NCI-H1694 treated with DMSO at 0.1 percent for 48 hours (cell line): ENCODE measurements around the gene URAD.
"Not testable (repeated sequence)": the region's sequence is repeated elsewhere in the genome, so short reads cannot be mapped to it uniquely, and the experiment has no call there.

Source experiments
- DNase-seq: peaks from one replicate; lab custom pipeline; 2025; lab: John Stamatoyannopoulos, UW

Gene URAD, protein sequence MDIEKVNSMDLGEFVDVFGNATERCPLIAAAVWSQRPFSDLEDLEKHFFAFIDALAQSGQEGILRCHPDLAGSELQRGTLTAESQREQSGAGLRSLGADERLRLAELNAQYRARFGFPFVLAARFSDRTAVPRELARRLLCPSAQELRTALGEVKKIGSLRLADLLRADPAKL

DNA sequence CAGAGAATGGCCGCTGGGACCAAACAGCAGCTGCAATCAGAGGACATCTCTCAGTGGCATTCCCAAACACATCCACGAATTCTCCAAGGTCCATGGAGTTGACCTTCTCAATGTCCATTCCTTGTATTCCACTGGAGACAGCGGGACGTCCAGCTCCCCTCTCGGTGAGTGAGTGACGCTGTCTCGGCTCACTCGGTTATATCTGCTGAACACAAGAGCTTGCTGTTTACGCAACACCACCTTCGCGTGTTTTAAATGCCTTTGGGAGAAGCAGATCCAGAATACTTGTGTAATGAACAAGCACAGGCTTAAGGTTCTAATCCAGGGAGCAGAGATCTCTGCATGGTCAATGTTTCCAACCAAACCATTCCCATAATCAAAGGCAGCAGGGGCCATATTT, at the start of gene URAD:
URAD (minus strand) TSS at position 174 of the 400 bp plus-strand sequence; CDS start at position 118, 56 bp downstream.
- DNase-seq: no peak

DNA sequence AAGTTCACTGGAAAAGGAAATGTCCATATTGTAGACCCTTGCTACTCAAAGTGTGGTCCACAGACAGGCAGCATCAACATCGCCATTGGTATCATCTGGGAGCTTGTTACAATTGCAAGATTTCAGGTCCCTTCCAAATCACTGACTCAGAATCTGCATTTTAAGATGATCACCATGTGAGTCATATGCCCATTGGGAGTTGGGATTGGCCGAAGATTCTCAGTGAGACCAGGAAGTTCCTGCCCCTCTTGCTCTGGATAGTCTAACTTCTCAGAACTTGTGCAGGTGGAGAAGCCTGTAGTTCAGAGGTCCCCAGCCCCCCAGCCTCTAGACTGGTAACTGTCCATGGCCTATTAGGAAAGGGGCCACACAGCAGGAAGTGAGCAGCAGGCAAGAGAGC, 48.9 kb upstream of the URAD start:
- DNase-seq: no peak

DNA sequence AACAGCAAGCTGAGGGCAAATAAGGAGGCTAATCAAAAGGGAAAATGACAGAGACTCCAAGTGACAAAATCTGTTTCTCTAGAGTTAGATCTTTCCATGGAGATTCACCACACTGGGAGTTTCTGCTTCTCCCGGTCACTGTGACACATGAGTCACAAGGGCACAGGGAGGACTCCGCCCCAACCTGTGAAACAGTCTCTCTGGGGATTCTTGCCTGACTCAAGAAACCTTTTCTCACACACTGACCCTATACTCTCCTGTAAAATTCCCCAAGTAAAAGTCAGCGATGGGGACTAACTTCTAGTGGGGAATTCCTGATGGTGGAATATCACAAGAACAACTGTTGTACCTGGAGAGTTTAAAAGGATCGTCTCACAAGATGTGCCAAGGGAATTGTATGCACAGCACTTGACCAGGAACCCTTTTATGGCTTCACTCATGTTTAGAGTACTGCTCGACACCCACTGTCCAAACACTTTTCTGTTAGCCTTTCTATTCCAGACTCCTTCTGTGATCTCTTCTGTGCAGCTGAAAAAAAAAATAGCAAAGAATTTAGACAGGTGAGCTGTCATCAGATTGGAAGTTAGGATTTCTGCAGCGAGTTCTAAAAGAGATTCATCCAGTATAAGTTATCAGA, 46.8 kb upstream of the URAD start:
- no peak for DNase-seq

DNA sequence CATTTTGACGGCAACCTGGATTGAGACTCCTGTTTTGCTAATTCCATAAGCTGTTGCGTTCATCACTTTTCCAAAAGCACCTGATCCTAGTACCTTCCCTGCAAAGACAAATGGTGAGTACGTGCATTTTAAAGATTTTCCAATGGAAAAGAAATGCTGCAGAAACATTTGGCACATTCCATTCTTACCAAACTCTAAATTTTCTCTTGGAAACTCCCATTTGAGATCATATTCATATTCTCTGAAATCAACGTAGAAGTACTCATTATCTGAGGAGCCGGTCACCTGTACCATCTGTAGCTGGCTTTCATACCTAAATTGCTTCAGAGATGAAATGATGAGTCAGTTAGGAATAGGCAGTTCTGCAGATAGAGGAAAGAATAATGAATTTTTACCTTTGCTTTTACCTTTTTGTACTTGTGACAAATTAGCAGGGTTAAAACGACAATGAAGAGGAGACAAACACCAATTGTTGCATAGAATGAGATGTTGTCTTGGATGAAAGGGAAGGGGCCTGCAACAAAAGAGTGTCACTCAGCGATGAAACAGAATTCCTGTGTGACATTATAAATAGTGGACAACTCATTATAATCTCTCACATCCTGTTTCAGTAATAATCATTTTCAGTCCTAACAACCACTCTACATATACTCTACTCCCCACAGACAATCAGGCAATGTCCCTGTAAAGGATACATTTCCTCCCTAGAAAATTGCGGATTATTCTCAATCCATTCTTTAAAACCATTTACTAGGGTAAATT, 45.6 kb upstream of the URAD start:
- DNase-seq: no peak

DNA sequence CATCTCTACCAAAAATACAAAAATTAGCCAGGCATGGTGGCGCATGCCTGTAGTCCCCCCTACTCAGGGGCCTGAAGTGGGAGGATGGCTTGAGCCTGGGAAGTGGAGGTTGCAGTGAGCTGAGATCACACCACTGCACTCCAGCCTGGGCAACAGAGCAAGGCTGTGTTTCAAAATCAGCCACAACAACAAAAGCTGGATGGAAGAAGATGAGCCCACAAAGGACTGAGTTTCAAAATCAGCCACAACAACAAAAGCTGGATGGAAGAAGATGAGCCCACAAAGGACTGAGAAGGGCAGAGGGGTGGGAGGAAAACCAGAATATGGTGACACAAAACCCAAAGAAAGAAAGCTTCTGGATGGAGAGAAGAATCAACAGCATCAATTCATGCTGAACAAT, 43.9 kb upstream of the URAD start:
- DNase-seq: not testable (repeated sequence)

GRCh38 chr13:28031896-28032288, 43.4 kb upstream of the URAD start:
- DNase-seq: no peak

- DNase-seq: no peak
Observed at GRCh38 chr13:28031220-28031895, 42.9 kb upstream of the URAD start.

DNA sequence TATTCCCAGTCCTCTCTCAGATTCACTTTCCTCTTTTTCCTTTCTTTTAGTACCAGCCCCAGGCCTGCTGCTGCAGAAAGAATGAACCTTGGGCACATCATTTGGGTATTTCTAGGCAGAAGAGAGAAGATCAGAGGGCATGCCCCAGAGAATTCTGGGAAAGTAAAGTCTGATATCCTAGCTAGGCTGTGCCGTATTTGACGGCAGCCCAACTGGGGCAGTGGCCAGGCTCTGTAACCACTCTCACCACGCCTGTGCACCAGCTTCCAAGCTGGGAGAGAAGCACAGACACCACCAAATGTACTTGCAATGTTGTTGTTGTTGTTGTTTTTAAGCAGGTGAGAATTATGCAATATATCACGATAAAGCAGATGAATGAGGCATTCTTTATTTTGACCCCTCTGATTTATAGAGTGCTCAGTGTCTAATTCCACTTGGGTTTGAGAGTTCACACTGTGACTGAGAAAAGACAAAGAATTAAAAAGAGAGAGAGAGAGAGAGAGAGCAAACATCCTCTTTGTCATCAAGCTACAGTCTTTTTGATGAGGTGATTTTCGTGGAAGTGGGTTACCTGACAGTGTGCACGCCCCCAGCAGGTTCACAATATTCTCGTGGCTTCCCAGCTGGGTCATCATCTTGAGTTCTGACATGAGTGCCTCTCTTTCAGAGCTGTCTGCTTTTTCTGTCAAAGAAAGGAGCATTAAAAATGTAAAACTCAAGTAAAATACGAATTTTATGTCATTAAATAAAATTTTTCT, 39.3 kb upstream of the URAD start:
- DNase-seq: no peak

- no peak for DNase-seq
Observed at GRCh38 chr13:28027071-28027470, 38.6 kb upstream of the URAD start.

DNA sequence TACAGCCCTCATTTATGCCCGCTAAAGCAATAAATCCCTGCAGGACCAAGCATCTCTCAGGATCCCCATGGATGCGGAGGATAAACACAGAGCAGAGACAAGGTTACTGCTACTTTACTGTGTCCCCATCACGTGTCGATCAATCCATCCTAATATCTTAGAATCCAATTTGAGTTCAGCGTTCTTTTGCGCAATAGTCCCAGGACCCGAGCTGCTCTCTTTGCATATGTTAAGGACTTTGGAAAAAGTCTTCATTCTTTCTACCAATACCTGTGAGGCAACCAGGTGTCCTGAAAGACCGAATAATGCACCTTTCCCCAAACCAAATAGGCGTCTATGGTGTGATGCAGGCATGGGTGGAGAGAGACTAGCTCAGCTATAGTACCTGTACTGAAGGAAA, 38.0 kb upstream of the URAD start:
- DNase-seq: no peak

DNA sequence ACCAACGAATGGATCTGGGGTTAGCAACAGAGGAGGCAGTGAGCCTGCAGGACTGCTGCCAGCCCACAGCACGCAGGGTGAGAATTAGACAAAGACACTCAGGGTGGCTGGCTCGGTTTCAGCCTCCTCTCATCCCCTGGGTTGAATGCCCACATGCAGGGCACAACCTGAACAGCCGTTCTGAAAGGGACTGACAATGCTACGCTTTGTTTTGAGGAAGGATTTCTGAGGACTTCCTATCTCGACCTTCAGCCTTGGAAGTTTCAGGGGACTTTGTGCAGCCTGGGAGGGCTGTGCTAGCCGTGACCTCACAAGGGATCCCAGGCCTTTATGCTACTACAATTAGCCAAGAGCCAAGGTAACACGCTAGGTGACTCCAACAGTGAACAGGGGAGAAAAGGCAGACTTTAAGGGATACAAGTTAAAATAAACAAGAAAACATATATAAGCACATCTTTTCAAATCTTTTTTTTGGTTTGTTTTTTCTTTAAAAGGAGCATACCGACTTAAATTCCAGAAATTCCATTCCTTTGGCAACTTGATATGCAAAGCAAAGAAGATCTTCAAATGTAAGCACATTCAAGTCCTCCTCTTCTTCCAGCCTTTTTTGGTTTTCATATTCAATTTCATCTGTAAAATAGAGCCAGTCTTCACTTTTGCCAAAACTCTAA, 34.5 kb upstream of the URAD start:
- no peak for DNase-seq

DNA sequence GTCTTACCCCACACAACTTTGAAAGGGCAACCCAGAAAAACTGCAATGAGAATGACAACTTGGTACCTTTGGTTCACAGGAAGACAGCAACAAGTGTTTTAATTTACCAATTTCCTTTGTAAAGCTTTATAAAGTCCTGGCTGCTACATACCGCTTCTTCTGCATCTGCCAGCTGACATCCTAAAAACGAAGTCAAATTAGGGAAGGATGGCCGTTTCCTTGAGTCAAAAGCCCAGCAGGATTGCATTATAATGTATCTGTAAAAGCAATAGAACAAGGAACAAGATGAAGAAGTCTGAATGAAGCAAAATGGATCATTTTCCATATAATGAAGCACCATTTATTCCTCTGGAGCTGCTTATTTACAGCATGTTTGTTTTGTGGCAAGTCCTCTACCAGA, 25.8 kb upstream of the URAD start:
- no peak for DNase-seq

- DNase-seq: no peak
Observed at GRCh38 chr13:28013482-28013881, 25.0 kb upstream of the URAD start.

DNA sequence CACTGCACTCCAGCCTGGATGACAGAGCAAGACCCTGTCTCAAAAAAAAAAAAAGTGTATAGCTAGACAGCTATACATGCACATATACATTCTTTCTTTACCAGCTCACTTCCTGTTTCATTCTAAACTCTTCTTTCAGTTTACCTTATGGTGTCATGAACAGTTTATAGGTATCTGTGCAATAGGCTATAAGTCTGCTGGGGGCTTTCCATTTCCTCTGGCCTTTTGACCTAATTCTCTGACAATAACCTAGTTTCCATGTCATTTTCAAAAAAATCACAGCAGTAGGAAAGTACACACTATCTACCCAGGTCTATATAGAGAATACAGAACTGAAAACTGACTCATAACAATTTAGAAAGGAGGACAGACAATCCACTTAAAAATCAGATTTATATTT, 24.4 kb upstream of the URAD start:
- no peak for DNase-seq

DNA sequence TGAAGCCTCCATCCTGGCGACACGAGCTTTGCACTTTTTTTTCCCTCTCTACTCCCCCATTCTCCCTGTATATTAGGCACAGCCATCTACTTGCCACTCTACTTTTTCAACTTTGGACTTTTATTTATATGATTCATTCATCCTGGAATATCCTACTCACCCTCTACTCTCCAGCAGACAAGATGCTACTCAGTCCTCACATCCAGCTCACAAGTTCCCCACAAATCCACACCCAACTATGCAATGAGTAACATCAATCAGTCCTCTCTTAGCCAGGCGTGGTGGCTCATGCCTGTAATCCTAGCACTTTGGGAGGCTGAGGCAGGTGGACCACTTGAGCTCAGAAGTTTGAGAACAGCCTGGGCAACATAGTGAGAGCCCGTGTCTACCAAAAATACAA, 23.9 kb upstream of the URAD start:
- no peak for DNase-seq

DNA sequence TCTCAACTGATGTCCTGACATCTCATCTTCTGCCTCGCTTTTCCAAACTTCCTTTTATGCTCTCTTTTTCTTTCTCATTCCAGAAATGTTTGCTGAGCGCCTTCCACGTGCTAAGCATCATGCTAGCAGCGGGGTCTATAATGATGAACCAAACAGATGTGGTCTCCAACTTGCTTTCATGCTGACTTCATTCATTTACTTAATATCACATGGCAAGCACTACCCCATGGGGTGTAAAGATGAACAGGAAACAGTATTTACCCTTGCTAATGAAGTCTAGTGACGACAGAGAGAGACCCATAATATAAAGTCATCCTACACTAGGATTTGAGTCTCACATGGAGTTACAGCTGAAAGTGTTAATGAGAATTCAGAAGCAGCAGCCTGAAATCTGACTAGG, 21.6 kb upstream of the URAD start:
- no peak for DNase-seq

DNA sequence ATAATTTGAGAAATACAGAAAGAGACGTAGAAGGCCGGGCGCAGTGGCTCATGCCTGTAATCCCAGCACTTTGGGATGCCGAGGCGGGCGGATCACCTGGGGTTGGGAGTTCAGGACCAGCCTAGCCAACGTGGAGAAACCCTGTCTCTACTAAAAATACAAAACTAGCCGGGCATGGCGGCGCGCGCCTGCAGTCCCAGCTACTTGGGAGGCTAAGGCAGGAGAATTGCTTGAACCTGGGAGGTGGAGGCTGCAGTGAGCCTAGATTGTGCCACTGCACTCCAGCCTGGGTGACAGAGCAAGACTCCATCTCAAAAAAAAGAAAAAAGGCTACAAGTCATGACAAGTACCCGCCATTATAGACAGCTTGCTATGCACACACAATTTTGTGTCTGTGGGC, 16.5 kb upstream of the URAD start:
- not testable (repeated sequence) for DNase-seq

DNA sequence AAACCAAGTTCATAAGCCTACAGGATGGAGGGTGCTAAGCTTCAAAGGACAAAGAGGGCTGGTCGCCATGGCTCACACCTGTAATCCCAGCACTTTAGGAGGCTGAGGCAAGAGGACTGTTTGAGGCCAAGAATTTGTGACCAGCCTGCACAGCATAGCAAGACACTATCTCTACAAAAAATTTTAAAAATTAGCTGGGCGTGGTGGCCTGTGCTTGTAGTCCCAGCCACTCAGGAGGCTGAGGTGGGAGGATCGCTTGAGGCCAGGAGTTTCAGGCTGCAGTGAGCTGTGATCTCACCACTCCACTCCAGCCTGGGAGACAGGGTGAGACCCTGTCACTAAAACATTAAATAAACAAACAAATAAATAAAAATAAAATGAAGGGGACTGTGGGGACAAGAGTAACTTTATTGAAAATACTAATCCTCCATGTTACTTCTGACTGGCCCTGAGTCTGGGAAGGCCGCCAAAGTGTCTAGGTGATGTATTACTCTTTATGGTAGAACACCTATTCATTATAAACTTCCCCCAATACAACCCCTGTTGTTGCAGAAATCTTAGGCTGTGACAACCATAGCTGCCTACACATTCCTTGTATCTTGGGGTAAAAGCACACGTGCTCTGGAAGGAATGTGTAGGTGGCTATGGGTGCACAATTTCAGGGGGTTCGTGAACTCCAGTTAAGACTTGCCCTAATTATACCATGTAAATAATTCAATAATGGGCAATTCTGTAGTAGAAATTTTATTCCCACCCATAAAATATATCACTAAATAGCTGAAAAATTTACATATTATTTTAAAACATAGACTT, 14.6 kb upstream of the URAD start:
- no peak for DNase-seq

- no peak for DNase-seq
Observed at GRCh38 chr13:28001837-28002473, 13.5 kb upstream of the URAD start.

DNA sequence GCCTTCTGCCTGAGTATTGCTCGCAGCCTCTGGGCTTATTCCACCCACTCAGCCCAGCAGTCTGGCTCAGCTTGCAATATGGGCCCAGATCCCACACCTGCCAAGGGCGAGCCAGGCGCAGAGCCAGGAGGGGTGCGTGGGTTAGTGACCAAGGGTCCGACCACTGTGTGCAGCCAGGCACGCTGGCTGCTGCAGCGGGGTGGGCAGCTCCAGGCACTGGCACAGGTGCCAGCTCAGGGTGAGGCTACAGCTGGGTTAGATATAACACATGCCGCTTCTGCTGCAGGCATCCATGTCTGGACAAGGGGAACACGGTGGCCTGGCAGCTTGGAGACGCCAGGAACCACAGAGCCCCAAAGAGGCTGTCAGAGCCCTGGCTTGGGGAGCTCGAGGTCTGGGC, 12.6 kb upstream of the URAD start:
- DNase-seq: no peak
